Type B pancreatic cell (in vitro differentiated cells): ENCODE measurements around the gene ZNF441. TPM values are rescaled to one million over a fixed set of nuclear protein-coding genes. Genes with fewer than 3 reads are reported as not detected.
A peak's percentile ranks its signal among the peaks of the same experiment; 100 is the strongest.
"Not testable (repeated sequence)": the region's sequence is repeated elsewhere in the genome, so short reads cannot be mapped to it uniquely, and the experiment has no call there.

ENCODE experiments used
- DNase-seq: peaks from one replicate; pipeline ENCODE4 v3.0.0; 2021; ENCODE audit warnings: mixed read lengths; ENCODE audit not compliant: unreplicated experiment; ENCODE audit errors: extremely low spot score
- H3K27ac Mint-ChIP-seq: 2 replicates; pipeline ENCODE4 v1.8.0; 2021; ENCODE audit warnings: mild to moderate bottlenecking, mixed read lengths
- H3K27me3 Mint-ChIP-seq: 2 replicates; pipeline ENCODE4 v1.8.0; 2021; ENCODE audit warnings: mixed read lengths
- H3K36me3 Mint-ChIP-seq: 2 replicates; pipeline ENCODE4 v1.8.0; 2021; ENCODE audit warnings: mixed read lengths
- H3K4me1 Mint-ChIP-seq: one replicate; pipeline ENCODE4 v1.8.0; 2021; ENCODE audit warnings: mixed read lengths; ENCODE audit not compliant: unreplicated experiment
- H3K4me3 Mint-ChIP-seq: 2 replicates; pipeline ENCODE4 v1.8.0; 2021; ENCODE audit warnings: mild to moderate bottlenecking, mixed read lengths
- H3K9me3 Mint-ChIP-seq: 2 replicates; pipeline ENCODE4 v1.8.0; 2021; ENCODE audit warnings: mixed read lengths
- CTCF ChIP-seq: fragments of 200-600 bp; sonication (generic); conservative IDR thresholded peaks from 2 replicates; pipeline ENCODE4 v1.5.0; 2021; ENCODE audit warnings: antibody characterized with exemption, mild to moderate bottlenecking
- total RNA-seq: library from RNA; stranded (reverse); gene quantifications from 2 replicates; pipeline ENCODE4 v1.2.1, GENCODE V29; 2021; ENCODE audit warnings: low replicate concordance

ZNF441 gene
- total RNA-seq, 1 donor from 2014 or later, result 6.3 TPM

- no peaks in the 10 kb centered on the region for H3K36me3 Mint-ChIP-seq
- H3K27ac Mint-ChIP-seq, result no peak overlapping the region
- no peak for DNase-seq
- peaks cover under 1% of the 10 kb centered on the region for H3K9me3 Mint-ChIP-seq
- no peak overlapping the region for H3K4me3 Mint-ChIP-seq
- H3K4me1 Mint-ChIP-seq, result peaks cover 10% of the 10 kb centered on the region
- H3K27me3 Mint-ChIP-seq, result peaks cover 13% of the 10 kb centered on the region
- TF ChIP-seq CTCF, result no peak
Observed at GRCh38 chr19:11763611-11764010, 3.2 kb upstream of the ZNF441 start.

- peak overlapping the region; percentile 98 for H3K4me3 Mint-ChIP-seq
- peaks cover 14% of the 10 kb centered on the region for H3K9me3 Mint-ChIP-seq
- no peak for TF ChIP-seq CTCF
- peaks cover 13% of the 10 kb centered on the region for H3K4me1 Mint-ChIP-seq
- H3K27me3 Mint-ChIP-seq, result peaks cover 13% of the 10 kb centered on the region
- peak overlapping the region; percentile 93 for H3K27ac Mint-ChIP-seq
- DNase-seq, result no peak
- H3K36me3 Mint-ChIP-seq, result peaks cover 13% of the 10 kb centered on the region
Observed at GRCh38 chr19:11767633-11768133, 883 bp downstream of the ZNF441 start.

- Mint-ChIP-seq H3K36me3 (peaks cover 26% of the 10 kb centered on the region), H3K27ac (no peak overlapping the region), H3K4me1 (peaks cover 13% of the 10 kb centered on the region), H3K27me3 (peaks cover 1% of the 10 kb centered on the region), H3K9me3 (peaks cover 23% of the 10 kb centered on the region), H3K4me3 (peak overlapping the region; percentile 28)
- DNase-seq, result no peak
- TF ChIP-seq CTCF, result no peak
Observed at GRCh38 chr19:11769995-11770394, 3.2 kb downstream of the ZNF441 start.

GRCh38 chr19:11771520-11771919 is 4.7 kb downstream of the ZNF441 start:
- not testable (repeated sequence) for H3K4me3 Mint-ChIP-seq, H3K27ac Mint-ChIP-seq, DNase-seq, H3K27me3 Mint-ChIP-seq
- Mint-ChIP-seq H3K4me1 (peaks cover 11% of the 10 kb centered on the region), H3K9me3 (peaks cover 23% of the 10 kb centered on the region), H3K36me3 (peaks cover 34% of the 10 kb centered on the region)
- peak; percentile 48 for TF ChIP-seq CTCF

- not testable (repeated sequence) for H3K27me3 Mint-ChIP-seq, H3K4me1 Mint-ChIP-seq, DNase-seq, H3K4me3 Mint-ChIP-seq, H3K27ac Mint-ChIP-seq
- Mint-ChIP-seq H3K9me3 (peaks cover 35% of the 10 kb centered on the region), H3K36me3 (peaks cover 55% of the 10 kb centered on the region)
Observed at GRCh38 chr19:11776669-11777068, 9.9 kb downstream of the ZNF441 start.

- H3K9me3 Mint-ChIP-seq, result peaks cover 31% of the 10 kb centered on the region
Observed at GRCh38 chr19:11780431-11781020, 13.7 kb downstream of the ZNF441 start.

More at GRCh38 chr19:11780431-11781020, 13.7 kb downstream of the ZNF441 start:
- Mint-ChIP-seq H3K36me3 (peaks cover 59% of the 10 kb centered on the region), H3K4me1 (no peaks in the 10 kb centered on the region), H3K27me3 (no peaks in the 10 kb centered on the region), H3K27ac (no peak overlapping the region), H3K4me3 (no peak overlapping the region)
- no peak for DNase-seq
- no peak for TF ChIP-seq CTCF
